HG03575 (cell line): ENCODE data around the gene C20orf202.
"Not testable (repeated sequence)": the region's sequence is repeated elsewhere in the genome, so short reads cannot be mapped to it uniquely, and the experiment has no call there.

Experiments
- ATAC-seq: cut with Tn5 transposase; IDR thresholded peaks from one replicate; pipeline ENCODE4 v1.9.1; 2021; ENCODE audit not compliant: unreplicated experiment, insufficient number of reproducible peaks, low FRiP score; ENCODE audit errors: extremely low read depth

Gene C20orf202

GRCh38 chr20:1229541-1229940 is 26.3 kb downstream of the C20orf202 start:
- ATAC-seq = no peak

- no peak for ATAC-seq
These were observed 29.2 kb downstream of the C20orf202 start for GRCh38 chr20:1232286-1233111.

- ATAC-seq = no peak
These were observed 37.3 kb downstream of the C20orf202 start for GRCh38 chr20:1240549-1240948.

- no peak for ATAC-seq
These were observed 38.2 kb downstream of the C20orf202 start for GRCh38 chr20:1241456-1241855.

- no peak for ATAC-seq
These were observed 38.8 kb downstream of the C20orf202 start for GRCh38 chr20:1242099-1242498.

- ATAC-seq = no peak
These were observed 39.3 kb downstream of the C20orf202 start for GRCh38 chr20:1242530-1242929.

- ATAC-seq = no peak
These were observed 42.3 kb downstream of the C20orf202 start for GRCh38 chr20:1245578-1245977.

GRCh38 chr20:1247689-1248088 is 44.4 kb downstream of the C20orf202 start:
- ATAC-seq = no peak

- not testable (repeated sequence) for ATAC-seq
These were observed 47.0 kb downstream of the C20orf202 start for GRCh38 chr20:1250282-1250681.

- ATAC-seq = no peak
These were observed 49.2 kb downstream of the C20orf202 start for GRCh38 chr20:1252416-1252815.

- no peak for ATAC-seq
These were observed 51.0 kb downstream of the C20orf202 start for GRCh38 chr20:1254254-1254653.

GRCh38 chr20:1255675-1256074 is 52.4 kb downstream of the C20orf202 start:
- no peak for ATAC-seq
